ENCODE results near the gene TAF11.
"Not testable (repeated sequence)": the region's sequence is repeated elsewhere in the genome, so short reads cannot be mapped to it uniquely, and the experiment has no call there.

The TAF11 gene

DNA sequence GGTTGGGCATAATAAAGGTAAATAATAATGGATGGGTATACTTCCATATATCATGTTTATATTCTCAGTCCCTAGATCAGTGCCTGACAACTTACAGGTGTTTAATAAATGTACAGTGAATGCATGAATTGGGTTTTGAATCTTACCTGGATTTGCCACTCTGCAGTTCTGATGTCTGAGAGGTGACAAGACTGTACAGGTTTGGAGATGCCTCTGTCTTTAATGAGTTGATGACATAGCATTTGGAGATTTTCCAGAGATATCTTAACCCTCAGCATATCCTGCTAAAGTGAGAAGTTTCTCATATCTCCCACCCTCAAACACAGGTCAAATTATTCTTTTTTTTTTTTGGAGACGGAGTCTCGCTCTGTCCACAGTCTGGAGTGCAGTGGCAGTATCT, 3.5 kb upstream of the TAF11 start:
- TF ChIP-seq, protein P1, sequence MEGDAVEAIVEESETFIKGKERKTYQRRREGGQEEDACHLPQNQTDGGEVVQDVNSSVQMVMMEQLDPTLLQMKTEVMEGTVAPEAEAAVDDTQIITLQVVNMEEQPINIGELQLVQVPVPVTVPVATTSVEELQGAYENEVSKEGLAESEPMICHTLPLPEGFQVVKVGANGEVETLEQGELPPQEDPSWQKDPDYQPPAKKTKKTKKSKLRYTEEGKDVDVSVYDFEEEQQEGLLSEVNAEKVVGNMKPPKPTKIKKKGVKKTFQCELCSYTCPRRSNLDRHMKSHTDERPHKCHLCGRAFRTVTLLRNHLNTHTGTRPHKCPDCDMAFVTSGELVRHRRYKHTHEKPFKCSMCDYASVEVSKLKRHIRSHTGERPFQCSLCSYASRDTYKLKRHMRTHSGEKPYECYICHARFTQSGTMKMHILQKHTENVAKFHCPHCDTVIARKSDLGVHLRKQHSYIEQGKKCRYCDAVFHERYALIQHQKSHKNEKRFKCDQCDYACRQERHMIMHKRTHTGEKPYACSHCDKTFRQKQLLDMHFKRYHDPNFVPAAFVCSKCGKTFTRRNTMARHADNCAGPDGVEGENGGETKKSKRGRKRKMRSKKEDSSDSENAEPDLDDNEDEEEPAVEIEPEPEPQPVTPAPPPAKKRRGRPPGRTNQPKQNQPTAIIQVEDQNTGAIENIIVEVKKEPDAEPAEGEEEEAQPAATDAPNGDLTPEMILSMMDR (IDR thresholded peaks at IDR 0.05; ENCODE audit: insufficient read depth, missing control alignments) = no peak
- DNase-seq (ENCODE audit: insufficient read length, low spot score) = no peak
- no peak for FAIRE-seq

DNA sequence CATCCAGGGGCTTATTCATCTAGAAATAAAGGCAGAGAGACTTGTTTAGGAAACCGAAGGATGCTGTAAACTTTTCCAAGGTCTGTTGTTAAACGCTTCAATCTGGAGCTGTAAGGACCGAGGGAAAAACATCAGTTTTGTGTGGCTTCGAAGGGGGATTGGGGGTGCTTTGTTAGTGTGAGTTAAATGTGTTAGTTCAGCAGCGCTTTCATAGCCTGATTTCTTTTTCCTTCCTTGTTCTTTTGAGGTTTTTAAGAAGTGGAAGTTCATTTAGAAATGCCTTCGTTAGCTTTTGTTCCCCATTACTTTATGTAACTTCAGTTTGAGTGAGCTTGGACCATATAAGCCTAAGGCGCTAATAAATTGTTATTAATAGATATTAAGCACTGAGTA, 2.7 kb upstream of the TAF11 start:
- TF ChIP-seq, protein P1 (IDR thresholded peaks at IDR 0.05; ENCODE audit: insufficient read depth, missing control alignments) = no peak
- DNase-seq (ENCODE audit: insufficient read length, low spot score) = no peak
- no peak for FAIRE-seq

DNA sequence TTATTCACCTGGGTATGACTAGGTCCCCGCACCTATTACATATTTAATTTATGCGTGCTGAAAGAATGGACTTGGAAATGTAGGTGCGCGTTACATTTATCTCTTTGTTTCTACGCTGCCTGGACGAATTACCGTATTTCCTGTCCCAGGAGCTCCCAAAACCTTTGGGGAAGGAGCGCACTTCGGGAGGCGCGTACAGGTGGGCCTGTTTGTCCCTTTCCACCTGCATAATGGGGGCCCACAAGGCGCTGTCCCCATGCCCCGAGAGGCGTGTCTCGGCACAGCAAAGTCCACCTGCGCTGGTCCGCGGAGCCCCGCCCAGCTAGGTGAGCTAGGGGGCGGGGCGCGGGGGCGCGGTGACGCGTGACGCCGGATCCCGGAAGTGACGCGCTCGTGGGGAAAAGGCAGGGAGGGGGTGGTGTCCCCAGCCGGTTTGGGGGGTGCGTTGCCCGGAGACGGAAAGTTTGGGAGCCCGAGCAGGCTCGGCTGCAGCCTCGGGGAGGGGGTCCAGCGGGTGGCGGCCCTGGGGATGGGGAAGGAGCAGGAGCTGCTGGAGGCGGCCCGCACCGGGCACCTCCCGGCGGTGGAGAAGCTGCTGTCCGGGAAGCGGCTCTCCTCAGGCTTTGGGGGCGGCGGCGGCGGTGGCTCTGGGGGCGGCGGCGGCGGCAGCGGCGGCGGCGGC, 1.2 kb upstream of the TAF11 start, which contains the start of gene ANKS1A:
Gene ANKS1A, plus strand, starts transcription at position 382 of the 682 bp plus-strand sequence. Its CDS starts 148 bp downstream, at position 530.
- peak; percentile 57 for DNase-seq (ENCODE audit: insufficient read length, low spot score)
- FAIRE-seq = no peak
- TF ChIP-seq, protein P1 (IDR thresholded peaks at IDR 0.05; ENCODE audit: insufficient read depth, missing control alignments) = no peak

DNA sequence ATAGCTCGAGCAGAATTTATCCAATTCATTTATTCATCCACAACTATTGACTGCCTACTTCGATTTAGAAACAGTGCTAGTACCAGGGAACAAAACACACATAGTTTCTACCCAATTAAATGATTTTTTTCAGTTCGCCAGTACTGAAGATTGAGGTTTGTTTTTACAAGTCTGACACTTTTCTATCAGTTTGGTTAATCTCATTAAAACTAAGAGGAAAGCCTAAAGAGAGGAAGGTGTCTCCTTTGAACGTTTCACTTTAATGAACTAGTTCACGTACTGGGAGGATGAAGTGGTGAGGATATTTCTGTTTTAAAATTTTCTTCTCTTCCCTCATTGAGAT, 643 bp upstream of the TAF11 start:
- FAIRE-seq (no peak), DNase-seq (ENCODE audit: insufficient read length, low spot score) (no peak)
- TF ChIP-seq, protein P1 (IDR thresholded peaks at IDR 0.05; ENCODE audit: insufficient read depth, missing control alignments) = no peak

DNA sequence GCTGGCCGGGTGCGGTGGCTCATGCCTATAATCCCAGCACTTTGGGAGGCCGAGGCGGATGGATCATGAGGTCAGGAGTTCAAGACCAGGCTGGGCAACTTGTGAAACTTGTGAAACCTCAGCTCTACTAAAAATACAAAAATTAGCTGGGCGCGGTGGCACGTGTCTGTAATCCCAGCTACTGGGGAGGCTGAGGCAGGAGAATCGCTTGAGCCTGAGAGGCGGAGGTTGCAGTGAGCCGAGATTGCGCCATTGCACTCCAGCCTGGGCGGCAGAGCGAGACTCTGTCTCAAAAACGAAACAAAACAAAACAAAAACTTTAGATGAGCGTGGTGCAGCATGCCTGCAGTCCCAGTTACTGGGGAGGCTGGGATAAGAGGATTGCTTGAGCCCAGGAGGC, 2.0 kb downstream of the TAF11 start:
- DNase-seq (ENCODE audit: insufficient read length, low spot score); FAIRE-seq: not testable (repeated sequence)

DNA sequence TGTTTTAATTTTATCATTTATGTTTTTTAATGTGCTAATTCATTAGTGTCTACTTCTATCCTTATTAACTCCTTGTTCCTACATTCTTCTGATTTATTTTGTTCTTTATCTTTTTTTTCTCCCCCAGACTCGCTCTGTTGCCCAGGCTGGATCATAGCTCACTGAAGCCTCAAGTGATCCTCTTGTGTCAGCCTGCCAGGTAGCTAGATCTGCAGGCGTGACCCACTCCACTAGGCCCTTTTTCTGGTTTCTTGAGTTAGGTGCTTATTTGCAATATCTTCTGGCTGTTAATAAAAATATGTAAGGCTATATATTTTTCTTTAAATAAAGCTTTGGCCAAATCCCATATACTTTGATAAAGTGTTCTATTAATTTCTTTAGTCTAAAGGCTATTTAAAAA, 2.8 kb downstream of the TAF11 start:
- TF ChIP-seq, protein P1 (IDR thresholded peaks at IDR 0.05; ENCODE audit: insufficient read depth, missing control alignments) = no peak
- FAIRE-seq (no peak), DNase-seq (ENCODE audit: insufficient read length, low spot score) (no peak)

DNA sequence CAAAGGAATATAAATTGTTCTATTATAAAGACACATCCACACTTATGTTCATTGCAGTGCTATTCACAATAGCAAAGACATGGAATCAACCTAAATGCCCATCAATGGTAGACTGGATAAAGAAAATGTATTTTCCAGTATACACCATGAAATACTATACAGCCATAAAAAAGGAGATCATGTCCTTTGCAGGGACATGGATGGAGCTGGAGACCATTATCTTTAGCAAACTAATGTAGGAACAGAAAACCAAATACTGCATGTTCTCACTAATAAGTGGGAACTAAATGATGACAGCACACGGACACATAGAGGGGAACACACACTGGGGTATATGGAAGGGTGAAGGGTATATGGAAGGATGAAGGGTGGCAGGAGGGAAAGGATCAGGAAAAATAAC, 3.8 kb downstream of the TAF11 start:
- not testable (repeated sequence) for FAIRE-seq

DNA sequence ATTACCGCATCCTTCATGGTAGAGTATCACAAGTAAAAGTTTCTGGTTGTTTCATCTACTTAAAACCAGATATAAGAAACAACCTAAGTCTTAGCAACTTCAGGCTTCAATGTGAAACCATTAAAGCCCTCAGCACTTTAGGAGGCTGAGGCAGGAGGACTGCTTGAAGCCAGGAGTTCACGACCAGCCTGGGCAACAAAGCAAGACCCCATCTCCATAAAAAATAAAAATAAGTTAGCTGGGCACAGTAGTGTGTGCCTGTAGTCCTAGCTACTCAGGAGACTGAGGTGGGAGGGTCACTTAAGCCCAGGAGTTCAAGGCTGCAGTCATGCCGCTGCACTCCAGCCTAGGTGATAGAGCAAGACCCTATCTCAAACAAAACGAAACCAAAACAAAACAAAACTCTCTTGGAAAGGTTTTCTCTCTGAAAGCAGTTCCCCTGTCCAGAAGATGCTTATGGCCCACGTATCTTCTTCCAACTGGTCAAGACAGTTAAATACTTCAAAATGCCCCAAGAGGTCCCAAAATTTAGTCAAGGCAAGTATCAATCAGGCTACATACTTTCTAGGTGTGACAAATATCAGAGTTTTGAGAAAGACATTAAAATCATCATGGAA, 9.9 kb downstream of the TAF11 start:
- FAIRE-seq = no peak
- TF ChIP-seq, protein P1 (IDR thresholded peaks at IDR 0.05; ENCODE audit: insufficient read depth, missing control alignments) = no peak
- no peak for DNase-seq (ENCODE audit: insufficient read length, low spot score)

More for the DNA sequence above, 3.8 kb downstream of the TAF11 start:
- not testable (repeated sequence) for DNase-seq (ENCODE audit: insufficient read length, low spot score)

Data from D721Med (cell line).